ENCODE measurements around the gene RSPH9.

The RSPH9 gene

DNA sequence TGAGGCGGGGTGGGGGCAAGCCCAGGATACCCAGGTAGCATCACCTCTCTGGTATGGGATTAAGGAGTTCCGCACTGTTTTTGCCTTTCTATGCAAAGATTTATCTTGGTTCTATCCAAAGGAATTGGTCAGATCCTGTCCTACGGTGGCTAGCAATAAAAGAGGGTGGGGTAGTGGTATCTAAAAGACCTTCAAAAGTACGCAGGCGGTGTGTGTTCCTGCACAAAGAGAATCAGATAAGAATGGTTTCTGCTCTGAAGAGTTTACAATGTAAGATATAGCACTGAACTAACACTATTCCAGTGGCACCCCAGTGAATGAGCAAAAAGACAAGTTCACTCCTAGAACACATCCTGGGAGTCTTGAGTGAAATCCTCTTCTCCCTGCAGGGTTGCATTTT is 36.5 kb downstream of the RSPH9 start:
- no peaks in the 10 kb centered on the region for H3K79me2 ChIP-seq (ENCODE audit: control insufficient read depth, insufficient read depth, low read length, poor library complexity)
- no peak overlapping the region for H3K27ac ChIP-seq (ENCODE audit: low read depth, low read length)
- H2AFZ ChIP-seq (ENCODE audit: insufficient read depth, low read length, poor library complexity) = no peak overlapping the region
- no peak overlapping the region for H4K8ac ChIP-seq (ENCODE audit: low read depth, low read length)
- peaks cover 31 to 42% of the 10 kb centered on the region in 2 experiments for H3K36me3 ChIP-seq (ENCODE audit: control insufficient read depth in 1 of 2, insufficient read depth in 2 of 2, low read length in 2 of 2)
- no peaks in the 10 kb centered on the region for H3K9me3 ChIP-seq (ENCODE audit: insufficient read depth, low read depth, low read length)
- no peak overlapping the region for H2BK120ac ChIP-seq (ENCODE audit: insufficient read depth, low read length, poor library complexity)
- no peaks in the 10 kb centered on the region for H3K79me1 ChIP-seq (ENCODE audit: low read length)
- no peak overlapping the region for H2BK12ac ChIP-seq (ENCODE audit: low read length)
- no peak overlapping the region for H4K12ac ChIP-seq (ENCODE audit: low read depth, low read length)
- no peak overlapping the region for H3K18ac ChIP-seq (ENCODE audit: low read length)
- H3K9ac ChIP-seq (ENCODE audit: low read length) = no peak overlapping the region
- no peak overlapping the region for H3K4me3 ChIP-seq (ENCODE audit: low read depth, low read length)
- no peak for DNase-seq
- no peak overlapping the region for H3K4me2 ChIP-seq (ENCODE audit: low read length)
- H3K4me1 ChIP-seq (ENCODE audit: control insufficient read depth in 1 of 2, insufficient read depth in 2 of 2, low read length in 2 of 2) = peaks cover 4% of the 10 kb centered on the region in 2 experiments
- H3K4ac ChIP-seq (ENCODE audit: low read depth, low read length) = no peak overlapping the region
- H3K14ac ChIP-seq (ENCODE audit: low read length) = no peak overlapping the region
- no CpG with 5 or more reads among the region's 5 CpGs for WGBS (ENCODE audit: extremely low coverage, insufficient coverage, insufficient read length)
- no peaks in the 10 kb centered on the region for H3K27me3 ChIP-seq (ENCODE audit: insufficient read depth, low read length)
- H4K91ac ChIP-seq (ENCODE audit: low read depth, low read length) = no peak overlapping the region
- H2BK5ac ChIP-seq (ENCODE audit: low read depth, low read length, poor library complexity) = no peak overlapping the region
- no peak overlapping the region for H3K23ac ChIP-seq (ENCODE audit: low read length)
- no peak overlapping the region for H2AK5ac ChIP-seq (ENCODE audit: low read length)

DNA sequence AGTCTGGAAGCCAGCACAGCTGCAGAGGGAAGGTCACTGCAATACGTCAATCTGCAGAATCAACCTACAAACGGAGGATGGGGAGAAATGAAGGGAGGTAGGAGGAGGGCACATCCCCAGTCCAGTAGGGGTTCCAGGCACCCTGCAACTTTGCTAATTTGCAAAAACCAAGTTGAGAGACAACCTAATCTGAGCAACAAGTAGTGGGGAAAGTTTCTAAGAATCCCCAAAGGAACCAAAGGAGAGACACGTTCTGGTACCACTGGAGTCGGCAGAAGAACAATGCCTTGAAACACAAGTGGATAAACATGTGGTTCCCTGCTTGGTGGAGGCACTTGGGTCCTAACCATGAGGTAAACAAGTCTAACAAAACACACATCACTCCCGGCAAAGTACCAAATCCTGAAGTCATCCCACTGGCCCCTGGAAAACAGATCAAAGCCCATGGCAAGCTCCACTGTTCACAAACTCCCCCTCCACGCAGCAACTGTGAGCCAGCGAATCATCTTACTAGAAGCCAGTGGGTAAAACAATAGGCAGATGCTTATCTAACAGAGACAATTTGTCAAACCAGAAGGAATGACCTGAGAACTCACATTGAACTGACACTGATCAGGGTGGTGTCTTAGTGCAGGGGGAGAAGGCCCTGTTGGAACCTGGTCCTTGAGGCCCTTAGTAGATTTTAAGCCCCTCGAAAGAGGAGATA is 38.0 kb downstream of the RSPH9 start:
- Histone ChIP-seq H3K9ac (ENCODE audit: low read length) (no peak overlapping the region), H3K4me3 (ENCODE audit: low read depth, low read length) (no peak overlapping the region), H3K27ac (ENCODE audit: low read depth, low read length) (no peak overlapping the region), H2BK12ac (ENCODE audit: low read length) (no peak overlapping the region), H2BK5ac (ENCODE audit: low read depth, low read length, poor library complexity) (no peak overlapping the region), H2AK5ac (ENCODE audit: low read length) (no peak overlapping the region), H2BK120ac (ENCODE audit: insufficient read depth, low read length, poor library complexity) (no peak overlapping the region), H3K79me2 (ENCODE audit: control insufficient read depth, insufficient read depth, low read length, poor library complexity) (peaks cover 3% of the 10 kb centered on the region), H4K91ac (ENCODE audit: low read depth, low read length) (no peak overlapping the region), H3K27me3 (ENCODE audit: insufficient read depth, low read length) (no peaks in the 10 kb centered on the region), H3K23ac (ENCODE audit: low read length) (no peak overlapping the region), H3K4ac (ENCODE audit: low read depth, low read length) (no peak overlapping the region), H4K12ac (ENCODE audit: low read depth, low read length) (no peak overlapping the region), H3K4me2 (ENCODE audit: low read length) (no peak overlapping the region), H3K4me1 (ENCODE audit: control insufficient read depth in 1 of 2, insufficient read depth in 2 of 2, low read length in 2 of 2) (peaks cover 7 to 10% of the 10 kb centered on the region in 2 experiments), H2AFZ (ENCODE audit: insufficient read depth, low read length, poor library complexity) (no peak overlapping the region), H3K36me3 (ENCODE audit: control insufficient read depth in 1 of 2, insufficient read depth in 2 of 2, low read length in 2 of 2) (peaks cover 17 to 28% of the 10 kb centered on the region in 2 experiments), H3K18ac (ENCODE audit: low read length) (no peak overlapping the region), H3K9me3 (ENCODE audit: insufficient read depth, low read depth, low read length) (no peaks in the 10 kb centered on the region), H4K8ac (ENCODE audit: low read depth, low read length) (no peak overlapping the region), H3K14ac (ENCODE audit: low read length) (no peak overlapping the region), H3K79me1 (ENCODE audit: low read length) (peaks cover 3% of the 10 kb centered on the region)
- WGBS (ENCODE audit: extremely low coverage, insufficient coverage, insufficient read length) = no CpG with 5 or more reads among the region's 8 CpGs
- no peak for DNase-seq

DNA sequence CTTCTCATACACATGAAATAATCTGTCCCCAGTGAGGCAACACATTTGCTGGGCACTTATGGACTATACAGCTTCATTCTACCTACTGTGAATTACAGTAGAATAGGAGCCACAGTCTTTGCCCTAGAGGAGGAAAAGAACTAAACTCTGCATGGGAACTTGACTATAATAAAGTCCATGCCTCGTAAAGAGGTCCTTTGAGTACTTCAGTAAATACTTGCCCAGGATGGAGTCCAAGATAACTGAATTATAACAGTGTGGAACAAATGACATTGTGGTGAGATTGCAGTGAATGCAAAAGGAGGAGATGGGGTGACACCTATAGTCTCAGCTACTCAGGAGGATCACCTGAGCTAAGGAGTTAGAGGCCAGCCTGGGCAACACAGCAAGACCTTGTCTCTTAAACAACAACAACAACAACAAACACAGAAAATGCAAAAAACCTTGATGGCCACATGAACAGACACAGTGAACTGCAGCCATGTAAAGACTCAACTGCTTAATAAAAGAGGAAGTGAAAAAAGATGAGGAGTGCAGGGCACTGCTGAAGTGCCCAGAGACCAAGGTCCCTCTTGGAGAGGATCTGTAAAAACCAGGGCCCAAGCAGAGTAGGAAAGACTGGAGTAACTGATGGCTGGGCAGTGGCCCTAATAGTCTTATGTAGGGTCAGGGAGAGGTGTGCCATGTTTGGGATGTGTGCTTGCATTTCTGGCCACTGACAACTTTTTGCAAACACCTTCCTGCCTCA is 39.0 kb downstream of the RSPH9 start:
- no peaks in the 10 kb centered on the region for H3K27me3 ChIP-seq (ENCODE audit: insufficient read depth, low read length)
- H3K23ac ChIP-seq (ENCODE audit: low read length) = no peak overlapping the region
- peaks cover 7 to 14% of the 10 kb centered on the region in 2 experiments for H3K4me1 ChIP-seq (ENCODE audit: control insufficient read depth in 1 of 2, insufficient read depth in 2 of 2, low read length in 2 of 2)
- no peak overlapping the region for H4K8ac ChIP-seq (ENCODE audit: low read depth, low read length)
- H3K79me2 ChIP-seq (ENCODE audit: control insufficient read depth, insufficient read depth, low read length, poor library complexity) = peaks cover 3% of the 10 kb centered on the region
- H4K12ac ChIP-seq (ENCODE audit: low read depth, low read length) = no peak overlapping the region
- H3K4me2 ChIP-seq (ENCODE audit: low read length) = no peak overlapping the region
- no peak overlapping the region for H2BK120ac ChIP-seq (ENCODE audit: insufficient read depth, low read length, poor library complexity)
- no peak overlapping the region for H3K4me3 ChIP-seq (ENCODE audit: low read depth, low read length)
- H2BK5ac ChIP-seq (ENCODE audit: low read depth, low read length, poor library complexity) = no peak overlapping the region
- H3K9ac ChIP-seq (ENCODE audit: low read length) = no peak overlapping the region
- H3K79me1 ChIP-seq (ENCODE audit: low read length) = peaks cover 3% of the 10 kb centered on the region
- H2BK12ac ChIP-seq (ENCODE audit: low read length) = no peak overlapping the region
- no CpG with 5 or more reads among the region's 1 CpG for WGBS (ENCODE audit: extremely low coverage, insufficient coverage, insufficient read length)
- H2AK5ac ChIP-seq (ENCODE audit: low read length) = no peak overlapping the region
- H3K27ac ChIP-seq (ENCODE audit: low read depth, low read length) = no peak overlapping the region
- H4K91ac ChIP-seq (ENCODE audit: low read depth, low read length) = no peak overlapping the region
- H3K9me3 ChIP-seq (ENCODE audit: insufficient read depth, low read depth, low read length) = no peaks in the 10 kb centered on the region
- no peak overlapping the region for H3K18ac ChIP-seq (ENCODE audit: low read length)
- no peak for DNase-seq
- H3K14ac ChIP-seq (ENCODE audit: low read length) = no peak overlapping the region
- peaks cover 12 to 18% of the 10 kb centered on the region in 2 experiments for H3K36me3 ChIP-seq (ENCODE audit: control insufficient read depth in 1 of 2, insufficient read depth in 2 of 2, low read length in 2 of 2)
- peak overlapping the region; percentile 15 for H3K4ac ChIP-seq (ENCODE audit: low read depth, low read length)
- H2AFZ ChIP-seq (ENCODE audit: insufficient read depth, low read length, poor library complexity) = no peak overlapping the region

DNA sequence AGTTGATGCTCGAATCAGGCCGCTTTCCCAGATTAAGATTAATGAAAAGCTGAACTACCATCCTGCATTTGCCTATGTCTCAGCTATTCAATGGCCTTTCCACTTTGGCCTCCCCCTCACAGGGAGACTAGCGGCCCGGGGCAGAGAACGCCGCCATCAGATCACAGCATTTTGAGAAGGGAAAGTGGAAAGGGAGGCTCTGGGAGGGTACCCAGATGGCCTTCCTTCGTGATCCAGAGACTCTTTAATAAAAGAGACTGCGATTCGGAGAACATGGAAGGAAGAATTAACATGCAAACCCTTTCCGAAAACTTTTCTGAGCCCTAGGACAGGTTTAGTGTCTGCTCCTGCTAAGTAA is 42.2 kb downstream of the RSPH9 start:
- peak overlapping the region; percentile 94 for H3K9ac ChIP-seq (ENCODE audit: low read length)
- no peak overlapping the region for H3K18ac ChIP-seq (ENCODE audit: low read length)
- H4K91ac ChIP-seq (ENCODE audit: low read depth, low read length) = peak overlapping the region; percentile 42
- H2AFZ ChIP-seq (ENCODE audit: insufficient read depth, low read length, poor library complexity) = no peak overlapping the region
- no peaks in the 10 kb centered on the region for H3K36me3 ChIP-seq (ENCODE audit: control insufficient read depth in 1 of 2, insufficient read depth in 2 of 2, low read length in 2 of 2)
- DNase-seq = no peak
- peaks cover 3% of the 10 kb centered on the region for H3K79me2 ChIP-seq (ENCODE audit: control insufficient read depth, insufficient read depth, low read length, poor library complexity)
- peak overlapping the region; percentile 50 for H3K4ac ChIP-seq (ENCODE audit: low read depth, low read length)
- H3K4me1 ChIP-seq (ENCODE audit: control insufficient read depth in 1 of 2, insufficient read depth in 2 of 2, low read length in 2 of 2) = peaks cover 7 to 14% of the 10 kb centered on the region in 2 experiments
- H3K23ac ChIP-seq (ENCODE audit: low read length) = no peak overlapping the region
- no peaks in the 10 kb centered on the region for H3K9me3 ChIP-seq (ENCODE audit: insufficient read depth, low read depth, low read length)
- peak overlapping the region; percentile 94 for H4K8ac ChIP-seq (ENCODE audit: low read depth, low read length)
- H3K27me3 ChIP-seq (ENCODE audit: insufficient read depth, low read length) = no peaks in the 10 kb centered on the region
- no peak overlapping the region for H2BK5ac ChIP-seq (ENCODE audit: low read depth, low read length, poor library complexity)
- H2AK5ac ChIP-seq (ENCODE audit: low read length) = no peak overlapping the region
- peaks cover 3% of the 10 kb centered on the region for H3K79me1 ChIP-seq (ENCODE audit: low read length)
- no peak overlapping the region for H3K27ac ChIP-seq (ENCODE audit: low read depth, low read length)
- H3K14ac ChIP-seq (ENCODE audit: low read length) = no peak overlapping the region
- peak overlapping the region; percentile 70 for H3K4me2 ChIP-seq (ENCODE audit: low read length)
- H2BK120ac ChIP-seq (ENCODE audit: insufficient read depth, low read length, poor library complexity) = no peak overlapping the region
- WGBS (ENCODE audit: extremely low coverage, insufficient coverage, insufficient read length) = no CpG with 5 or more reads among the region's 10 CpGs
- peak overlapping the region; percentile 88 for H3K4me3 ChIP-seq (ENCODE audit: low read depth, low read length)
- H4K12ac ChIP-seq (ENCODE audit: low read depth, low read length) = peak overlapping the region; percentile 89
- no peak overlapping the region for H2BK12ac ChIP-seq (ENCODE audit: low read length)

Data from trophoblast cell (in vitro differentiated cells and primary cell).